ENCODE measurements around the gene AXDND1. TPM values are rescaled to one million over a fixed set of nuclear protein-coding genes. Genes with fewer than 3 reads are reported as not detected.

AXDND1 gene
- total and polyA plus RNA-seq, 2 donors (not counting 1 experiment from before 2014, with no cell fraction given), result 0.05 to 0.17 TPM

DNA sequence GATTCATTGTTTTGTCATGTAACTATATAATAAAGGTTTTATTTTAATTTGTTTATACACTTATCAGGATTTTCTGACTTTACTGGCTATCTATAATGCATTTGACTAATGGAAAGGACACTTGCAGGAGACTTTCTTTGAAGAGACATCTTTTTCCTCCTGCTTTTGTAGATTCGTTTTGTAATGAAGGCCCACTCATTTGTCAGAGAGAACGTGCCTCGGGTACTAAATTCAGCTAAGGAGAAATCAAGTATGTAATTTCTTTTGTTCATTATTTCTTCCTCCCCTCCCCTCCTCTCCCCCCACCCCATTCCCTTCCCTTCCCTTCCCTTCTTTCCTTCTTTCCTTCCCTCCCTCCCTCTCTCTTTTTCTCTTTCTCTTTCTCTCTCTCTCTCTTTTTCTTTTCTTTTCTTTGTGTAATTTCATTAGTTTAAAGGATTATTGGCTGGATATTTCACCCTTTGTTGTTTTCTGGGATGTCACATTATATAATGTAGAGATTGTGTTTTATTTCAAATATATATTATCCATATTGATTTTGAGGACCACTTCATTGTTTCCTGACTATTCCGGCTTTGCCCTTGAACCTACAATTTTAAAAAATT lies 23.7 kb upstream of the AXDND1 start:
- H4K20me1 ChIP-seq (ENCODE audit: control insufficient read depth, extremely low read depth, insufficient read depth, low read length), result no peaks in the 10 kb centered on the region
- H3K9me3 ChIP-seq (ENCODE audit: control insufficient read depth, insufficient read depth, low read depth, low read length), result no peaks in the 10 kb centered on the region
- no peaks in the 10 kb centered on the region for H3K27me3 ChIP-seq (ENCODE audit: control insufficient read depth, insufficient read depth, low read length)
- H3K9ac ChIP-seq (ENCODE audit: insufficient read depth, low read length), result no peak overlapping the region
- no peaks in the 10 kb centered on the region for H3K79me2 ChIP-seq (ENCODE audit: control insufficient read depth, insufficient read depth, low read length)
- H3K4me2 ChIP-seq (ENCODE audit: extremely low read depth, insufficient read depth, low read length), result no peak overlapping the region
- no peak for DNase-seq (ENCODE audit: low read depth in 2 of 2)
- TF ChIP-seq, protein P1, sequence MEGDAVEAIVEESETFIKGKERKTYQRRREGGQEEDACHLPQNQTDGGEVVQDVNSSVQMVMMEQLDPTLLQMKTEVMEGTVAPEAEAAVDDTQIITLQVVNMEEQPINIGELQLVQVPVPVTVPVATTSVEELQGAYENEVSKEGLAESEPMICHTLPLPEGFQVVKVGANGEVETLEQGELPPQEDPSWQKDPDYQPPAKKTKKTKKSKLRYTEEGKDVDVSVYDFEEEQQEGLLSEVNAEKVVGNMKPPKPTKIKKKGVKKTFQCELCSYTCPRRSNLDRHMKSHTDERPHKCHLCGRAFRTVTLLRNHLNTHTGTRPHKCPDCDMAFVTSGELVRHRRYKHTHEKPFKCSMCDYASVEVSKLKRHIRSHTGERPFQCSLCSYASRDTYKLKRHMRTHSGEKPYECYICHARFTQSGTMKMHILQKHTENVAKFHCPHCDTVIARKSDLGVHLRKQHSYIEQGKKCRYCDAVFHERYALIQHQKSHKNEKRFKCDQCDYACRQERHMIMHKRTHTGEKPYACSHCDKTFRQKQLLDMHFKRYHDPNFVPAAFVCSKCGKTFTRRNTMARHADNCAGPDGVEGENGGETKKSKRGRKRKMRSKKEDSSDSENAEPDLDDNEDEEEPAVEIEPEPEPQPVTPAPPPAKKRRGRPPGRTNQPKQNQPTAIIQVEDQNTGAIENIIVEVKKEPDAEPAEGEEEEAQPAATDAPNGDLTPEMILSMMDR (conservative IDR thresholded peaks at IDR 0.05 in 1 of 2, IDR thresholded peaks at IDR 0.05 in 1 of 2; ENCODE audit: low read depth in 1 of 2, low read length in 2 of 2), result no peak
- TF ChIP-seq EZH2 (IDR thresholded peaks at IDR 0.05; ENCODE audit: low read length, missing control alignments), result no peak
- no peak overlapping the region for H3K4me3 ChIP-seq (replicated peaks in 1 of 4; ENCODE audit: control extremely low read depth in 1 of 4, insufficient read depth in 1 of 4, low read depth in 3 of 4, low read length in 4 of 4)
- no peaks in the 10 kb centered on the region for H3K4me1 ChIP-seq (ENCODE audit: control insufficient read depth, extremely low read depth, insufficient read depth, low read length)
- no peak overlapping the region for H3K27ac ChIP-seq (ENCODE audit: insufficient read depth, low read length)
- H3K36me3 ChIP-seq (ENCODE audit: control insufficient read depth, insufficient read depth, low read length), result peaks cover 6% of the 10 kb centered on the region
- no peak overlapping the region for H2AFZ ChIP-seq (ENCODE audit: low read length)

DNA sequence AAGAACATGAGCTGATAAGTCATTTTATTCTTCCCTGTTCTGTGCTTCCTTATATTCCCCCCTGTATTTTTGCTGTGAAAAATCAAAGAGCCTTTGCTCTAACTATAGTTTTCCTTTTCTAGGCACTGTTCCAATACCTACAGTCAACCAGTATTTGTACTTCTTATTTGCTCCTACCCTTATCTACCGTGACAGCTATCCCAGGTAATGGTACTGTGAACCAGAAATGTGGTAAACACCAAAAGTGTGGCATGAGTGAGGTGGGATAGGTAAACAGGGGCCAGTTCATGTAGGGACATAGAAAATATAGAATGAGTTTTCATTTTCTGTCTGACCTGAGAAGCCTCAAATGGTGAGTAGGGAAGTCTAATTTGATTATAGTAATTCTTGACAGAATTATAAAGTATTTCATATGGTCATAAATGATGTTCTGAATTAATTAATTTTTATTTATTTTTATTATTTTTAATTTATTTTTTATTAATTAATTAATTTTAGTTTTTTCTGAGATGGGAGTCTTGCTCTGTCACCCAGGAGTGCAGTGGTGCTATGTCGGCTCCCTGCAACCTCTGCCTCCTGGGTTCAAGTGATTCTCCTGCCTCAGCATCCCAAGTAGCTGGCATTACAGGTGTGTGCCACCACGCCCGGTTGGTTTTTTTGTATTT lies 22.9 kb upstream of the AXDND1 start:
- H3K27me3 ChIP-seq (ENCODE audit: control insufficient read depth, insufficient read depth, low read length), result no peaks in the 10 kb centered on the region
- TF ChIP-seq EZH2 (IDR thresholded peaks at IDR 0.05; ENCODE audit: low read length, missing control alignments), result no peak
- TF ChIP-seq, protein P1 (conservative IDR thresholded peaks at IDR 0.05 in 1 of 2, IDR thresholded peaks at IDR 0.05 in 1 of 2; ENCODE audit: low read depth in 1 of 2, low read length in 2 of 2), result no peak
- no peaks in the 10 kb centered on the region for H3K79me2 ChIP-seq (ENCODE audit: control insufficient read depth, insufficient read depth, low read length)
- H3K4me1 ChIP-seq (ENCODE audit: control insufficient read depth, extremely low read depth, insufficient read depth, low read length), result no peaks in the 10 kb centered on the region
- no peak overlapping the region for H3K27ac ChIP-seq (ENCODE audit: insufficient read depth, low read length)
- DNase-seq (ENCODE audit: low read depth in 2 of 2), result no peak
- peaks cover 6% of the 10 kb centered on the region for H3K36me3 ChIP-seq (ENCODE audit: control insufficient read depth, insufficient read depth, low read length)
- H2AFZ ChIP-seq (ENCODE audit: low read length), result no peak overlapping the region
- H3K4me2 ChIP-seq (ENCODE audit: extremely low read depth, insufficient read depth, low read length), result no peak overlapping the region
- H4K20me1 ChIP-seq (ENCODE audit: control insufficient read depth, extremely low read depth, insufficient read depth, low read length), result no peaks in the 10 kb centered on the region
- H3K4me3 ChIP-seq (replicated peaks in 1 of 4; ENCODE audit: control extremely low read depth in 1 of 4, insufficient read depth in 1 of 4, low read depth in 3 of 4, low read length in 4 of 4), result no peak overlapping the region
- H3K9ac ChIP-seq (ENCODE audit: insufficient read depth, low read length), result no peak overlapping the region
- H3K9me3 ChIP-seq (ENCODE audit: control insufficient read depth, insufficient read depth, low read depth, low read length), result no peaks in the 10 kb centered on the region

DNA sequence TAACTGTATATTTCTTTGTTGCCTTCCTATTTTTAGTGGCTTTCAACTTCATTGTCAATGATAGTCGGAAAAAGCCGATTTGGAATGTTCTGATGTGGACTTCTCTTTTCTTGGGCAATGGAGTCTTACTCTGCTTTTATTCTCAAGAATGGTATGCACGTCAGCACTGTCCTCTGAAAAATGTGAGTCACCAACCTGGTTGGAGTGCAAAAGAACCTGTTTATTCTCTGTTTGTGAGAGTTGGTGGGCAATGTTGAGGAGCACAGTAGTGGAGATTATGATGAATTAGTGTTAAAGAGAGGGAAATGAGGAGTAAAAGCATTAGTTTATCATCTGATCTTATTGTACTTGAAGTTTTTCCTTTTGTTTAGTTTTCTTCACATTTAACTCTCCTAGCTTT lies 14.5 kb upstream of the AXDND1 start:
- no peak overlapping the region for H3K4me3 ChIP-seq (replicated peaks in 1 of 4; ENCODE audit: control extremely low read depth in 1 of 4, insufficient read depth in 1 of 4, low read depth in 3 of 4, low read length in 4 of 4)
- no peak overlapping the region for H3K27ac ChIP-seq (ENCODE audit: insufficient read depth, low read length)
- H3K4me2 ChIP-seq (ENCODE audit: extremely low read depth, insufficient read depth, low read length), result no peak overlapping the region
- H3K27me3 ChIP-seq (ENCODE audit: control insufficient read depth, insufficient read depth, low read length), result no peaks in the 10 kb centered on the region
- TF ChIP-seq, protein P1 (conservative IDR thresholded peaks at IDR 0.05 in 1 of 2, IDR thresholded peaks at IDR 0.05 in 1 of 2; ENCODE audit: low read depth in 1 of 2, low read length in 2 of 2), result no peak
- no peak for TF ChIP-seq EZH2 (IDR thresholded peaks at IDR 0.05; ENCODE audit: low read length, missing control alignments)
- H2AFZ ChIP-seq (ENCODE audit: low read length), result no peak overlapping the region
- no peaks in the 10 kb centered on the region for H3K4me1 ChIP-seq (ENCODE audit: control insufficient read depth, extremely low read depth, insufficient read depth, low read length)
- peak in 1 of 2 donors; percentile 4 for DNase-seq (ENCODE audit: low read depth in 2 of 2)
- no peaks in the 10 kb centered on the region for H3K79me2 ChIP-seq (ENCODE audit: control insufficient read depth, insufficient read depth, low read length)
- no peaks in the 10 kb centered on the region for H3K9me3 ChIP-seq (ENCODE audit: control insufficient read depth, insufficient read depth, low read depth, low read length)
- H4K20me1 ChIP-seq (ENCODE audit: control insufficient read depth, extremely low read depth, insufficient read depth, low read length), result no peaks in the 10 kb centered on the region
- no peak overlapping the region for H3K9ac ChIP-seq (ENCODE audit: insufficient read depth, low read length)
- H3K36me3 ChIP-seq (ENCODE audit: control insufficient read depth, insufficient read depth, low read length), result peaks cover 1% of the 10 kb centered on the region

Measured in fibroblast of lung (primary cell).